Measurements from ENCODE around the gene CBX4. TPM values are rescaled to one million over a fixed set of nuclear protein-coding genes. Genes with fewer than 3 reads are reported as not detected.

Gene CBX4
- total and polyA plus RNA-seq, 10 of the 15 experiments (the other 5 are each of a cell fraction or from before 2014, with no cell fraction given) = 0.69 to 24.6 (median 4.2) TPM

GRCh38 chr17:79862771-79863440 is 23.7 kb upstream of the CBX4 start:
- H3K4me1 ChIP-seq (ENCODE audit: control insufficient read depth, insufficient read depth, low read length) = peaks cover 4% of the 10 kb centered on the region
- ATAC-seq (no peak), DNase-seq (ENCODE audit: low read depth, low spot score) (no peak), FAIRE-seq (no peak)
- POLR2A ChIA-PET = no interaction called here
- no peaks in the 10 kb centered on the region for H3K9me3 ChIP-seq (replicated peaks; ENCODE audit: control insufficient read depth, insufficient read depth, low read length)
- H2AFZ ChIP-seq (ENCODE audit: control insufficient read depth, low read depth, low read length) = no peak overlapping the region
- CTCF ChIA-PET = no interaction called here
- H3K79me2 ChIP-seq (ENCODE audit: control insufficient read depth, insufficient read depth, low read length) = no peaks in the 10 kb centered on the region
- no peak overlapping the region for H3K4me2 ChIP-seq (ENCODE audit: control insufficient read depth, insufficient read depth)
- intact Hi-C loops (cut with micrococcal nuclease; ENCODE audit: unreplicated experiment) (no loop called here), in situ Hi-C loops (cut with MboI) (no loop called here)
- H3K4me3 ChIP-seq = no peak overlapping the region
- H4K20me1 ChIP-seq (ENCODE audit: control insufficient read depth, insufficient read depth) = no peaks in the 10 kb centered on the region
- H3K9ac ChIP-seq (ENCODE audit: control insufficient read depth, insufficient read depth, low read length) = no peak overlapping the region
- SMC1A ChIA-PET (ENCODE audit: uncharacterized antibody, unreplicated experiment) = no interaction called here
- BruUV-seq (replicated peaks) = no TSS peak
- H3K27me3 ChIP-seq (replicated peaks in 1 of 2; ENCODE audit: control insufficient read depth in 2 of 2, insufficient read depth in 2 of 2, low read length in 1 of 2) = peaks cover 0 to 3% of the 10 kb centered on the region in 2 experiments; a peak in 2 of 4 replicates
- RAD21 ChIA-PET (ENCODE audit: unreplicated experiment) = no interaction called here
- no peaks in the 10 kb centered on the region for H3K36me3 ChIP-seq (ENCODE audit: control insufficient read depth in 2 of 2, insufficient read depth in 2 of 2, low read length in 1 of 2)
- 50% methylated on average over 12 of the region's 13 CpGs for WGBS (ENCODE audit: insufficient coverage, insufficient replicate concordance, low lambda C conversion rate, missing lambda C conversion rate)
- no peak overlapping the region for H3K27ac ChIP-seq (ENCODE audit: control insufficient read depth, insufficient read depth)
- TF ChIP-seq SKIL (IDR thresholded peaks at IDR 0.05; ENCODE audit: low read depth, poor library complexity, severe bottlenecking) (no peak), ZBTB40 (IDR thresholded peaks at IDR 0.05; ENCODE audit: borderline replicate concordance) (no peak), PAX5 (IDR thresholded peaks at IDR 0.05; ENCODE audit: borderline replicate concordance, low read depth, low read length) (no peak)
